Measurements from ENCODE around the gene SLC6A4. TPM values are rescaled to one million over a fixed set of nuclear protein-coding genes. Genes with fewer than 3 reads are reported as not detected.

The SLC6A4 gene
- total RNA-seq, 2 experiments from 2014 or later: not detected

DNA sequence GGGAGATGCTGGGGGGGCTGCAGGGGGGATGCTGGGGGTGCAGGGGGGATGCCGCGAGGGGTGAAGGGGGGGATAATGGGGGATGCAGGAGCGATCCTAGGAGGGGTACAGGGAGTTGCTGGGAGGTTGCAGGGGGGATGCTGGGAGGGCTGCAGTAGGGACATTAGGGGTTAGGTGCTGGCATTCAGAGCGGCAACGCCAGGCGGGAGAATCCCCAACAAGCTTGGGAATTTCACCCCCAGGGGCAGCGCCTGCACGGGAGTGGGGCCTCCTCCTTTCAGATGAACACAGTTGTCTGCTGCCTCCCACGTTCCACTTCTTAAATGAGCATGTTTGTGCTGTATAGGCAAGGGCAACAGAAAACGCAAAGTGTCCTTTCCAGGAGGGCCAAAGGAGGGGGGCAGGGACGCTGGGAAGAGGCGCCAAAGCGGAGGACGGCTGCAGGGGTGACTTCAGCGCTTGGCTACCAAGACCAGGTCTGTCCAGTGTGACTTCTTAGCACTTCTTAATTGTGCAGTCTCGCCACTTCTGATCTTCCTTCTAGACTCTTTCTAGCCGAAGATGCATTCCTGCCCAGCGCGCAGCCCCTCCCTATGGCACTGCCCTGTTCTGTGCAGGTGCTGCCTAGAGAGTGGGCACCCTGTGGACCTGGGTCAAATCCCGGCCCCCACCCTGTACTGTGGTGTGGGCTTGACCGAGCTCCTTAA lies 2.0 kb upstream of the SLC6A4 start:
- no peak for ATAC-seq
- intact Hi-C loops (cut with micrococcal nuclease): no loop called here
- H3K27me3 Mint-ChIP-seq: peaks cover 53% of the 10 kb centered on the region
- no peaks in the 10 kb centered on the region for H3K36me3 Mint-ChIP-seq (ENCODE audit: low read depth)
- no peak overlapping the region for H3K27ac Mint-ChIP-seq
- no peaks in the 10 kb centered on the region for H3K9me3 Mint-ChIP-seq
- no peak for DNase-seq
- ChIA-PET CTCF (interaction anchor here (1.0 to 3.5 kb wide), 6 partner anchors 8 to 133 kb away, joined by 3 to 23 read pairs (median 4); no protein-coding TSS in a partner anchor), POLR2A (no interaction called here)
- peaks cover 21% of the 10 kb centered on the region for H3K4me1 Mint-ChIP-seq (ENCODE audit: low read depth)
- H3K4me3 Mint-ChIP-seq: no peak overlapping the region
- TF ChIP-seq, protein P1, sequence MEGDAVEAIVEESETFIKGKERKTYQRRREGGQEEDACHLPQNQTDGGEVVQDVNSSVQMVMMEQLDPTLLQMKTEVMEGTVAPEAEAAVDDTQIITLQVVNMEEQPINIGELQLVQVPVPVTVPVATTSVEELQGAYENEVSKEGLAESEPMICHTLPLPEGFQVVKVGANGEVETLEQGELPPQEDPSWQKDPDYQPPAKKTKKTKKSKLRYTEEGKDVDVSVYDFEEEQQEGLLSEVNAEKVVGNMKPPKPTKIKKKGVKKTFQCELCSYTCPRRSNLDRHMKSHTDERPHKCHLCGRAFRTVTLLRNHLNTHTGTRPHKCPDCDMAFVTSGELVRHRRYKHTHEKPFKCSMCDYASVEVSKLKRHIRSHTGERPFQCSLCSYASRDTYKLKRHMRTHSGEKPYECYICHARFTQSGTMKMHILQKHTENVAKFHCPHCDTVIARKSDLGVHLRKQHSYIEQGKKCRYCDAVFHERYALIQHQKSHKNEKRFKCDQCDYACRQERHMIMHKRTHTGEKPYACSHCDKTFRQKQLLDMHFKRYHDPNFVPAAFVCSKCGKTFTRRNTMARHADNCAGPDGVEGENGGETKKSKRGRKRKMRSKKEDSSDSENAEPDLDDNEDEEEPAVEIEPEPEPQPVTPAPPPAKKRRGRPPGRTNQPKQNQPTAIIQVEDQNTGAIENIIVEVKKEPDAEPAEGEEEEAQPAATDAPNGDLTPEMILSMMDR (IDR thresholded peaks at IDR 0.05): no peak

- Mint-ChIP-seq H3K27ac (no peak overlapping the region), H3K9me3 (no peaks in the 10 kb centered on the region), H3K4me1 (ENCODE audit: low read depth) (peaks cover 21% of the 10 kb centered on the region), H3K27me3 (peaks cover 57% of the 10 kb centered on the region), H3K4me3 (no peak overlapping the region), H3K36me3 (ENCODE audit: low read depth) (no peaks in the 10 kb centered on the region)
- intact Hi-C loops (cut with micrococcal nuclease): no loop called here
- DNase-seq (peak; percentile 29), ATAC-seq (no peak)
- CTCF ChIA-PET: interaction anchor here (0.8 to 3.5 kb wide), 8 partner anchors 9 to 144 kb away, joined by 3 to 23 read pairs (median 4); no protein-coding TSS in a partner anchor
- TF ChIP-seq, protein P1 (IDR thresholded peaks at IDR 0.05): no peak
- POLR2A ChIA-PET: no interaction called here
Observed at GRCh38 chr17:30236766-30237165, 1.3 kb upstream of the SLC6A4 start.

DNA sequence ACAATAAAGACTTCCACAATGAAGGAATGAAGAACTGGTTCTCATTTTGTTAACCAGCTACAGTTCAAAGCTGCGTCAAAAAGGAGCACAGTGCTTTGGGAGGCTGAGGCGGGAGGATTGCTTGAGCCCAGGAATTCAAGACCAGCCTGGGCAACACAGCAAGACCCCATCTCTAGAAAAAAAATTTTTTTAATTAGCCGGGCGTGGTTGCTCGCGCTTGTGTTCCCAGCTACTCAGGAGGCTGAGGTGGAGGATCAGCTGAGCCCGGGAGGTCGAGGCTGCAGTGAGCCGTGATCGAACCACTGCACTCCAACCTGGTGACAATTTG lies 764 bp upstream of the SLC6A4 start:
- H3K27me3 Mint-ChIP-seq: peaks cover 59% of the 10 kb centered on the region
- ATAC-seq (no peak), DNase-seq (no peak)
- peak overlapping the region; percentile 54 for H3K4me3 Mint-ChIP-seq
- H3K4me1 Mint-ChIP-seq (ENCODE audit: low read depth): peaks cover 21% of the 10 kb centered on the region
- ChIA-PET POLR2A (no interaction called here), CTCF (interaction anchor here (0.8 to 3.5 kb wide), 8 partner anchors 9 to 143 kb away, joined by 3 to 23 read pairs (median 4); no protein-coding TSS in a partner anchor)
- TF ChIP-seq, protein P1 (IDR thresholded peaks at IDR 0.05): no peak
- H3K27ac Mint-ChIP-seq: no peak overlapping the region
- no peaks in the 10 kb centered on the region for H3K9me3 Mint-ChIP-seq
- intact Hi-C loops (cut with micrococcal nuclease): no loop called here
- H3K36me3 Mint-ChIP-seq (ENCODE audit: low read depth): no peaks in the 10 kb centered on the region

GRCh38 chr17:30234964-30235363 lies 533 bp downstream of the SLC6A4 start:
- Mint-ChIP-seq H3K9me3 (no peaks in the 10 kb centered on the region), H3K4me1 (ENCODE audit: low read depth) (peaks cover 21% of the 10 kb centered on the region), H3K4me3 (peak overlapping the region; percentile 42), H3K36me3 (ENCODE audit: low read depth) (no peaks in the 10 kb centered on the region), H3K27me3 (peaks cover 59% of the 10 kb centered on the region), H3K27ac (no peak overlapping the region)
- intact Hi-C loops (cut with micrococcal nuclease): no loop called here
- POLR2A ChIA-PET: no interaction called here
- TF ChIP-seq, protein P1 (IDR thresholded peaks at IDR 0.05): no peak
- CTCF ChIA-PET: interaction anchor here (0.7 to 3.5 kb wide), 5 partner anchors 101 to 142 kb away, joined by 3 to 23 read pairs (median 5); no protein-coding TSS in a partner anchor
- DNase-seq (peak; percentile 22), ATAC-seq (peak; percentile 65)

- H3K4me3 Mint-ChIP-seq: no peak overlapping the region
- no peaks in the 10 kb centered on the region for H3K9me3 Mint-ChIP-seq
- intact Hi-C loops (cut with micrococcal nuclease): no loop called here
- ChIA-PET CTCF (interaction anchor here (0.7 to 1.6 kb wide), 3 partner anchors 102 to 130 kb away, joined by 3 to 6 read pairs (median 5); no protein-coding TSS in a partner anchor), POLR2A (no interaction called here)
- H3K27me3 Mint-ChIP-seq: peaks cover 56% of the 10 kb centered on the region
- H3K36me3 Mint-ChIP-seq (ENCODE audit: low read depth): no peaks in the 10 kb centered on the region
- peaks cover 21% of the 10 kb centered on the region for H3K4me1 Mint-ChIP-seq (ENCODE audit: low read depth)
- DNase-seq (no peak), ATAC-seq (no peak)
- no peak overlapping the region for H3K27ac Mint-ChIP-seq
- TF ChIP-seq, protein P1 (IDR thresholded peaks at IDR 0.05): no peak
Observed at GRCh38 chr17:30234296-30234695, 1.2 kb downstream of the SLC6A4 start.
